HepG2 (cell line): ENCODE results near the gene TALDO1. TPM values are rescaled to one million over a fixed set of nuclear protein-coding genes. Genes with fewer than 3 reads are reported as not detected.

Experiments used
- DNMT1 ChIP-seq: sonication (generic); formaldehyde crosslinking; IDR thresholded peaks from 2 replicates; pipeline ENCODE4 v1.5.1; 2020; ENCODE audit warnings: mild to moderate bottlenecking, missing genetic modification reagents
- ELF1 ChIP-seq: sonication (generic); formaldehyde crosslinking; IDR thresholded peaks from 2 replicates; pipeline ENCODE4 v1.4.0; 2020; ENCODE audit warnings: missing genetic modification reagents
- FLYWCH1 ChIP-seq: sonication (generic); formaldehyde crosslinking; IDR thresholded peaks from 2 replicates; pipeline ENCODE4 v1.8.1; 2023; ENCODE audit warnings: mild to moderate bottlenecking, missing genetic modification reagents
- MED8 ChIP-seq: sonication (generic); formaldehyde crosslinking; IDR thresholded peaks from 2 replicates; pipeline ENCODE4 v1.8.1; 2023; ENCODE audit warnings: mild to moderate bottlenecking, missing genetic modification reagents; ENCODE audit not compliant: insufficient replicate concordance
- NAIF1 ChIP-seq: sonication (generic); formaldehyde crosslinking; IDR thresholded peaks from 2 replicates; pipeline ENCODE4 v1.5.0; 2020; ENCODE audit warnings: mild to moderate bottlenecking, missing genetic modification reagents, borderline replicate concordance
- NCOA1 ChIP-seq: sonication (generic); formaldehyde crosslinking; IDR thresholded peaks from 2 replicates; pipeline ENCODE4 v1.9.0; 2021; ENCODE audit warnings: missing genetic modification reagents
- POGZ ChIP-seq: sonication (generic); formaldehyde crosslinking; IDR thresholded peaks from 2 replicates; pipeline ENCODE4 v1.4.0; 2020; ENCODE audit warnings: mild to moderate bottlenecking, missing genetic modification reagents
- PTBP1 ChIP-seq: fragments of 200-400 bp; formaldehyde crosslinking; IDR thresholded peaks from 2 replicates; pipeline ENCODE4 v1.6.1; 2018; ENCODE audit warnings: low read length, low read depth; ENCODE audit not compliant: poor library complexity, severe bottlenecking
- RBFOX2 ChIP-seq: fragments of 200-400 bp; formaldehyde crosslinking; IDR thresholded peaks from 2 replicates; pipeline ENCODE4 v1.6.1; 2017; ENCODE audit warnings: low read depth, mild to moderate bottlenecking, low read length
- SSRP1 ChIP-seq: IDR thresholded peaks from 2 replicates; pipeline ENCODE4 v1.6.1; 2016; ENCODE audit warnings: control low read depth
- TBX2 ChIP-seq: sonication (generic); formaldehyde crosslinking; IDR thresholded peaks from 2 replicates; pipeline ENCODE4 v1.5.0; 2020; ENCODE audit warnings: missing genetic modification reagents, mild to moderate bottlenecking, borderline replicate concordance
- ZNF333 ChIP-seq: sonication (generic); formaldehyde crosslinking; IDR thresholded peaks from 2 replicates; pipeline ENCODE4 v1.4.0; 2020; ENCODE audit warnings: mild to moderate bottlenecking, missing genetic modification reagents, borderline replicate concordance
- ZNF33B ChIP-seq: sonication (generic); formaldehyde crosslinking; IDR thresholded peaks from 2 replicates; pipeline ENCODE4 v1.5.1; 2020; ENCODE audit warnings: mild to moderate bottlenecking, missing genetic modification reagents
- ZNF615 ChIP-seq: sonication (generic); formaldehyde crosslinking; IDR thresholded peaks from 2 replicates; pipeline ENCODE4 v1.5.0; 2020; ENCODE audit warnings: mild to moderate bottlenecking, missing genetic modification reagents, borderline replicate concordance
- ZNF740 ChIP-seq: sonication (generic); formaldehyde crosslinking; IDR thresholded peaks from 2 replicates; pipeline ENCODE4 v1.4.0; 2020; ENCODE audit warnings: missing genetic modification reagents
- ZNF776 ChIP-seq: sonication (generic); formaldehyde crosslinking; IDR thresholded peaks from 2 replicates; pipeline ENCODE4 v1.4.0; 2020; ENCODE audit warnings: mild to moderate bottlenecking, missing genetic modification reagents
- polyA plus RNA-seq, 8 experiments: library from polyadenylated mRNA; depleted of rRNA in 3 of 8; stranded (reverse) in 7 of 8; unstranded in 1 of 8; fragments of >200 nt; fragmentation: Illumina TruSeq in 4 of 8; extraction: Trizol in 4 of 8; gene quantifications; 2 replicates each; pipeline versions ENCODE4 v1.2.1 to v1.2.3, GENCODE V29; 2011 to 2016; ENCODE audit warnings: low read depth in 4 of 8, missing spikeins in 1 of 8, mixed read lengths in 1 of 8; ENCODE audit not compliant: insufficient read depth in 1 of 8
- total RNA-seq, 5 experiments: library from RNA; depleted of rRNA; stranded (reverse); fragments of >200 nt; fragmentation: Illumina TruSeq; extraction: Trizol; gene quantifications; 2 replicates each; pipeline ENCODE4 v1.2.3, GENCODE V29; 2016; ENCODE audit warnings: low read depth in 1 of 5
- TF ChIP-seq, protein P1 (sequence below): sonication (generic); formaldehyde crosslinking; IDR thresholded peaks from 2 replicates; pipeline ENCODE4 v1.5.0; 2020; ENCODE audit warnings: mild to moderate bottlenecking, missing genetic modification reagents, borderline replicate concordance
- TF ChIP-seq, protein P2 (sequence below): IDR thresholded peaks from 2 replicates; pipeline ENCODE4 v1.6.1; 2016; ENCODE audit warnings: low read depth, control low read depth
- TF ChIP-seq, protein P3 (sequence below): sonication (generic); formaldehyde crosslinking; IDR thresholded peaks from 2 replicates; pipeline ENCODE4 v1.5.1; 2020; ENCODE audit warnings: mild to moderate bottlenecking, missing genetic modification reagents, moderate library complexity

The TALDO1 gene
- total and polyA plus RNA-seq, 2 of the 13 experiments (the other 11 are each of a cell fraction or from before 2014, with no cell fraction given): 107 to 240 TPM

- TF ChIP-seq, protein P1, sequence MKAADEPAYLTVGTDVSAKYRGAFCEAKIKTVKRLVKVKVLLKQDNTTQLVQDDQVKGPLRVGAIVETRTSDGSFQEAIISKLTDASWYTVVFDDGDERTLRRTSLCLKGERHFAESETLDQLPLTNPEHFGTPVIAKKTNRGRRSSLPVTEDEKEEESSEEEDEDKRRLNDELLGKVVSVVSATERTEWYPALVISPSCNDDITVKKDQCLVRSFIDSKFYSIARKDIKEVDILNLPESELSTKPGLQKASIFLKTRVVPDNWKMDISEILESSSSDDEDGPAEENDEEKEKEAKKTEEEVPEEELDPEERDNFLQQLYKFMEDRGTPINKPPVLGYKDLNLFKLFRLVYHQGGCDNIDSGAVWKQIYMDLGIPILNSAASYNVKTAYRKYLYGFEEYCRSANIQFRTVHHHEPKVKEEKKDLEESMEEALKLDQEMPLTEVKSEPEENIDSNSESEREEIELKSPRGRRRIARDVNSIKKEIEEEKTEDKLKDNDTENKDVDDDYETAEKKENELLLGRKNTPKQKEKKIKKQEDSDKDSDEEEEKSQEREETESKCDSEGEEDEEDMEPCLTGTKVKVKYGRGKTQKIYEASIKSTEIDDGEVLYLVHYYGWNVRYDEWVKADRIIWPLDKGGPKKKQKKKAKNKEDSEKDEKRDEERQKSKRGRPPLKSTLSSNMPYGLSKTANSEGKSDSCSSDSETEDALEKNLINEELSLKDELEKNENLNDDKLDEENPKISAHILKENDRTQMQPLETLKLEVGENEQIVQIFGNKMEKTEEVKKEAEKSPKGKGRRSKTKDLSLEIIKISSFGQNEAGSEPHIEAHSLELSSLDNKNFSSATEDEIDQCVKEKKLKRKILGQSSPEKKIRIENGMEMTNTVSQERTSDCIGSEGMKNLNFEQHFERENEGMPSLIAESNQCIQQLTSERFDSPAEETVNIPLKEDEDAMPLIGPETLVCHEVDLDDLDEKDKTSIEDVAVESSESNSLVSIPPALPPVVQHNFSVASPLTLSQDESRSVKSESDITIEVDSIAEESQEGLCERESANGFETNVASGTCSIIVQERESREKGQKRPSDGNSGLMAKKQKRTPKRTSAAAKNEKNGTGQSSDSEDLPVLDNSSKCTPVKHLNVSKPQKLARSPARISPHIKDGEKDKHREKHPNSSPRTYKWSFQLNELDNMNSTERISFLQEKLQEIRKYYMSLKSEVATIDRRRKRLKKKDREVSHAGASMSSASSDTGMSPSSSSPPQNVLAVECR (CRISPR knock-in tag): peak; percentile 44
- TF ChIP-seq ZNF740 (peak; percentile 83), NCOA1 (no peak), FLYWCH1 (CRISPR knock-in tag) (no peak), PTBP1 (peak; percentile 32), ZNF776 (CRISPR knock-in tag) (0 out of 2 replicates have a peak, but pooled peaks have one; percentile 46), ZNF333 (CRISPR knock-in tag) (0 out of 2 replicates have a peak, but pooled peaks have one; percentile 56), ELF1 (CRISPR knock-in tag) (0 out of 2 replicates have a peak, but pooled peaks have one; percentile 11), SSRP1 (CRISPR knock-in tag) (no peak), DNMT1 (CRISPR knock-in tag) (0 out of 2 replicates have a peak, but pooled peaks have one; percentile 15), ZNF33B (no peak), ZNF615 (CRISPR knock-in tag) (no peak), TBX2 (CRISPR knock-in tag) (no peak; the same call in 1 of the 2 replicates), MED8 (CRISPR knock-in tag) (peak; percentile 36), RBFOX2 (no peak), POGZ (CRISPR knock-in tag) (no peak; the same call in 1 of the 2 replicates), NAIF1 (CRISPR knock-in tag) (no peak)
- TF ChIP-seq, protein P2, sequence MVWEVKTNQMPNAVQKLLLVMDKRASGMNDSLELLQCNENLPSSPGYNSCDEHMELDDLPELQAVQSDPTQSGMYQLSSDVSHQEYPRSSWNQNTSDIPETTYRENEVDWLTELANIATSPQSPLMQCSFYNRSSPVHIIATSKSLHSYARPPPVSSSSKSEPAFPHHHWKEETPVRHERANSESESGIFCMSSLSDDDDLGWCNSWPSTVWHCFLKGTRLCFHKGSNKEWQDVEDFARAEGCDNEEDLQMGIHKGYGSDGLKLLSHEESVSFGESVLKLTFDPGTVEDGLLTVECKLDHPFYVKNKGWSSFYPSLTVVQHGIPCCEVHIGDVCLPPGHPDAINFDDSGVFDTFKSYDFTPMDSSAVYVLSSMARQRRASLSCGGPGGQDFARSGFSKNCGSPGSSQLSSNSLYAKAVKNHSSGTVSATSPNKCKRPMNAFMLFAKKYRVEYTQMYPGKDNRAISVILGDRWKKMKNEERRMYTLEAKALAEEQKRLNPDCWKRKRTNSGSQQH: no peak
- TF ChIP-seq, protein P3, sequence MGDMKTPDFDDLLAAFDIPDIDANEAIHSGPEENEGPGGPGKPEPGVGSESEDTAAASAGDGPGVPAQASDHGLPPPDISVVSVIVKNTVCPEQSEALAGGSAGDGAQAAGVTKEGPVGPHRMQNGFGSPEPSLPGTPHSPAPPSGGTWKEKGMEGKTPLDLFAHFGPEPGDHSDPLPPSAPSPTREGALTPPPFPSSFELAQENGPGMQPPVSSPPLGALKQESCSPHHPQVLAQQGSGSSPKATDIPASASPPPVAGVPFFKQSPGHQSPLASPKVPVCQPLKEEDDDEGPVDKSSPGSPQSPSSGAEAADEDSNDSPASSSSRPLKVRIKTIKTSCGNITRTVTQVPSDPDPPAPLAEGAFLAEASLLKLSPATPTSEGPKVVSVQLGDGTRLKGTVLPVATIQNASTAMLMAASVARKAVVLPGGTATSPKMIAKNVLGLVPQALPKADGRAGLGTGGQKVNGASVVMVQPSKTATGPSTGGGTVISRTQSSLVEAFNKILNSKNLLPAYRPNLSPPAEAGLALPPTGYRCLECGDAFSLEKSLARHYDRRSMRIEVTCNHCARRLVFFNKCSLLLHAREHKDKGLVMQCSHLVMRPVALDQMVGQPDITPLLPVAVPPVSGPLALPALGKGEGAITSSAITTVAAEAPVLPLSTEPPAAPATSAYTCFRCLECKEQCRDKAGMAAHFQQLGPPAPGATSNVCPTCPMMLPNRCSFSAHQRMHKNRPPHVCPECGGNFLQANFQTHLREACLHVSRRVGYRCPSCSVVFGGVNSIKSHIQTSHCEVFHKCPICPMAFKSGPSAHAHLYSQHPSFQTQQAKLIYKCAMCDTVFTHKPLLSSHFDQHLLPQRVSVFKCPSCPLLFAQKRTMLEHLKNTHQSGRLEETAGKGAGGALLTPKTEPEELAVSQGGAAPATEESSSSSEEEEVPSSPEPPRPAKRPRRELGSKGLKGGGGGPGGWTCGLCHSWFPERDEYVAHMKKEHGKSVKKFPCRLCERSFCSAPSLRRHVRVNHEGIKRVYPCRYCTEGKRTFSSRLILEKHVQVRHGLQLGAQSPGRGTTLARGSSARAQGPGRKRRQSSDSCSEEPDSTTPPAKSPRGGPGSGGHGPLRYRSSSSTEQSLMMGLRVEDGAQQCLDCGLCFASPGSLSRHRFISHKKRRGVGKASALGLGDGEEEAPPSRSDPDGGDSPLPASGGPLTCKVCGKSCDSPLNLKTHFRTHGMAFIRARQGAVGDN (CRISPR knock-in tag): peak; percentile 45
These were observed 49.5 kb downstream of the TALDO1 start (continued) for GRCh38 chr11:796565-797295.
